ENCODE measurements around the gene PLTP.
"Not testable (repeated sequence)": the region's sequence is repeated elsewhere in the genome, so short reads cannot be mapped to it uniquely, and the experiment has no call there.

PLTP gene

GRCh38 chr20:45874104-45874481 is 37.9 kb downstream of the PLTP start:
- not testable (repeated sequence) for DNase-seq (ENCODE audit: low read depth)

- peak; percentile 21 for DNase-seq (ENCODE audit: low read depth)
Measured at GRCh38 chr20:45873409-45874103, 38.4 kb downstream of the PLTP start.

- no peak for DNase-seq (ENCODE audit: low read depth)
Measured at GRCh38 chr20:45872626-45873025, 39.3 kb downstream of the PLTP start.

GRCh38 chr20:45867819-45868176 is 44.2 kb downstream of the PLTP start:
- DNase-seq (ENCODE audit: low read depth), result peak; percentile 78

- peak; percentile 73 for DNase-seq (ENCODE audit: low read depth)
Measured at GRCh38 chr20:45867136-45867818, 44.7 kb downstream of the PLTP start.

- DNase-seq (ENCODE audit: low read depth), result no peak
Measured at GRCh38 chr20:45866454-45866853, 45.5 kb downstream of the PLTP start.

GRCh38 chr20:45863543-45864470 is 48.1 kb downstream of the PLTP start:
- peak; percentile 67 for DNase-seq (ENCODE audit: low read depth)

GRCh38 chr20:45861221-45862075 is 50.5 kb downstream of the PLTP start:
- DNase-seq (ENCODE audit: low read depth), result peak; percentile 33

GRCh38 chr20:45860560-45861220 is 51.3 kb downstream of the PLTP start:
- DNase-seq (ENCODE audit: low read depth), result peak; percentile 60

GRCh38 chr20:45859916-45860315 is 52.0 kb downstream of the PLTP start:
- DNase-seq (ENCODE audit: low read depth), result no peak

- DNase-seq (ENCODE audit: low read depth), result no peak
Measured at GRCh38 chr20:45857882-45858216, 54.1 kb downstream of the PLTP start.

- peak; percentile 100 for DNase-seq (ENCODE audit: low read depth)
Measured at GRCh38 chr20:45857114-45857881, 54.7 kb downstream of the PLTP start, which contains the start of the genes ACOT8 and ZSWIM3. TSS of gene ACOT8 (minus strand) at chr20:45857392. CDS start at chr20:45857315, 77 bp downstream. TSS of gene ZSWIM3 (plus strand) at chr20:45857614. CDS start at chr20:45857826, 212 bp downstream.

- DNase-seq (ENCODE audit: low read depth), result no peak
Measured at GRCh38 chr20:45853484-45853883, 58.5 kb downstream of the PLTP start.

GRCh38 chr20:45852326-45852725 is 59.6 kb downstream of the PLTP start:
- no peak for DNase-seq (ENCODE audit: low read depth)

- no peak for DNase-seq (ENCODE audit: low read depth)
Measured at GRCh38 chr20:45851501-45851900, 60.5 kb downstream of the PLTP start.

- no peak for DNase-seq (ENCODE audit: low read depth)
Measured at GRCh38 chr20:45850926-45851325, 61.0 kb downstream of the PLTP start.

- no peak for DNase-seq (ENCODE audit: low read depth)
Measured at GRCh38 chr20:45850238-45850637, 61.7 kb downstream of the PLTP start.

GRCh38 chr20:45848969-45849582 is 62.9 kb downstream of the PLTP start:
- peak; percentile 19 for DNase-seq (ENCODE audit: low read depth)
